GM18909 (cell line): Measurements from ENCODE around the gene SEL1L3.

Experiments
- ATAC-seq: cut with Tn5 transposase; IDR thresholded peaks from one replicate; pipeline ENCODE4 v1.9.1; 2021; ENCODE audit warnings: mild to moderate bottlenecking; ENCODE audit not compliant: unreplicated experiment, poor library complexity

Gene SEL1L3

GRCh38 chr4:25760048-25760447 lies 102.7 kb downstream of the SEL1L3 start:
- ATAC-seq: no peak

DNA sequence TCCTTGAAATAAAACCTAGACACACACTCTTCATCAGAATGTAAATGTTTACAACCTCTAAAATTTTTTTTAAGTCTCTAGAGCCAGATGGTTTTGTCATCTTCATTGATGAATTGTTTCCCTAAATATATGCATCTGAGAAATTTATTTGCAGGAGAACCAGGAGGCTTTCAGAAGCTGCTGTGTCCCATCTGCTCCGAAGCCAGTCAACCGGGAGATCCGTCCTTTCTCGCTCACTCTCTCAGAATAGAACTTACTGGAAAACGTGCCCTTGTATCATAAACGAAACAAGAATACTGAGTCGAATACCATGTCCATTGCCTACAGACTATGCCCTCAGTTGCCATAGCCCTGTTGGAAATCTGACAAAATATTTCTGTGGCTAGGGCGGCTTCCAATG lies 103.7 kb downstream of the SEL1L3 start:
- no peak for ATAC-seq

DNA sequence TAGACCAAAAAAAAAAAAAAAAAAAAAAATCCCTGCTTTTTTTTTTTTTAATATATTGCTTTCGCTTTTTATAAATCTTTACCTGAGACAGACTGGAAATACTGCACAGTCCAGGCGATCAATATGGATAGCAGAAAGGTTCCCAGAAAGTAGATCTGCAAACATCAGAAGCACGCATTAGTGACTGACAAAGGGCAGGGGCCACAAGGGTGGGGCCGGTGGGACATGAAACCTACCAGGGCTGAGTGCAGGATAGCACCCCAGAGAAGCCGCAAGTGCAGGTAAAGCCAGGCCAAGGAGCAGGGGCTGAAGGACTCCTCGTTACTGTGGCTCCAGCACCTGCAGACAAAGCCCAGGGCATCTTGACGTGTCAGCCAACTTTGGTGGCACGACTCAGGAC lies 105.3 kb downstream of the SEL1L3 start:
- ATAC-seq: no peak

DNA sequence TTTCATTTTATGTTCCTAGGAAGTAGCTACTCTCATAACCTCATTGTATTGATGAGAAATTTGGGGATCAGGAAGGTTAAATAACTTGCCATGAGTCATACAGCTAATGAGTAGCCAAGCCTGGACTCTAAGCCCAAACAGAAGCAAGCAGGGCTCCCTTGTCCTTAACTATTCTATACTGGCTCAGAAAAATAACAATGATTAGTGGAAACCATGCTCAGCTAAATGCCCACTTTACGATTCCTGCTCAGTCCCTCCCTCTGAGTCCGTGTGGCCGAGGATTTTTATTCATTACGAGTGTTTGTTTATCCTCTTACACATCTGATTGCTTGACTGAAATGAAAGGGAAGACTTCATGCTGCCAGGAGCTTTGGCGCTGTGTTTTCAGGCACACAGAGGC lies 106.3 kb downstream of the SEL1L3 start:
- ATAC-seq: no peak

GRCh38 chr4:25755911-25756310 lies 106.9 kb downstream of the SEL1L3 start:
- no peak for ATAC-seq

DNA sequence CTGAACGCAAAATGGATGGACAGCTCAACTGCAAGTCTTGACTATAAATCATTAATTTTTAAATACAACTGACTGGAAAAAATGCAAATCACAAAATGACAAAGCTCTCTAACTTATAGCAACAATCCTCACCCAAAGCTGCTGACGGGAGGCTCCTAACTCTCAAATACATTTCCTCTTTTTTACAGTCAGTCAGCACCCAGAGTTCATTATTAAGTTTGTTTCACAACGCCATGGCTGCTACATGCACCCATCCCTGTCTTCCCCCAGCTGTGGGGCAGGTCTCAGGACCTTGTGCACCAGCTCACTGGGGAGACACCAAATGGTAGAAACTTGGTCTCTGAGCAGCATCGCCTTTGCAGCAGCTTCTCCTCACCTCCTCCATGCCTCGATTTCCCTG lies 109.5 kb downstream of the SEL1L3 start:
- ATAC-seq: no peak

DNA sequence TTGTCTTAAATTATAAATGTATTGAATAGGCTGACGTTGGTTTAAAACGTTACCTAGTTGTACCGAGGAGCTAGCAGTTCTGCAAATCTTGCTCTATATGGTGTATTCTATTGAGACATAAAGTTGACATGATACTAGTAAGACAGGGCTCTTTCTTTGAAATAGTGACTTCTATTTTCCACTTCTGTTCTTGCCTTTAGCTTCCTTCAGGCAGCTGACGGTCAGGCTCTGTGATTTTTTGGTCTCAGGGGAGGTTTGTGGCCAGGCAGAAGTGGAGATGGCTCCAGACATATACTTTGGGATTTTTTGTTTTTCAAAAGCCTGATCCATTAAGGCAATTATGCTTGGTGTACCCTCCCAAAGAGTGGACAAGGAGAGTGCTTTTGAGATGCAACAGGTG lies 111.9 kb downstream of the SEL1L3 start:
- no peak for ATAC-seq

DNA sequence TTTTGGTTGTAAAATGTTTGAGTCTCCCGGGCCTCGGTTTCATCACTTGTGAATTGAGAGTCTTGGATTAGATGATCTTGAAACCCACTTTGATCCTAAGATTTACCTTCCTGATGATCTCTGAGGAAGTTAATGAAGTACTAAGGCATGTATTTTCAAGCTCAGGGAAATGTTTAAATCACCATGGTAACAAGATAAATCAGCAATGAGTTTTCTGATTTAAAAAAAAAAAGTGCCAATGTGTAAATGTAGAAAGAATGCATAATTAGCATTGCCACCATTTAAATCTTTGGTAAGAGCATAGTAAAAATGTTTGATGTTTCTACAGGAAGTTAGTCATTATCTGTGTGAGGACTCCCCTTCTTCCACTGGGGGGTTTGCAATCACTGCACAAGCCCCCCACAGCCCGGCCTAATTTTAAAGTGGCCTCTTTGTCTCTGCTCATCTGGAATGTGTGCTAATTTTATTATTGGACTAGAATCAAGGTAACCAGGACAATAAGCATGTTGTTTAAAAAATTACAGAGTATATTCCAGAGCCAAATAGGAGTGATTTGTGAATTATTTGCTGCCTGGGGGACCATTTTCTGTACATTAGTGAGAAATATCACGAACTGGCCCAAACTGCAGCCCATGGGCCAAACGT lies 113.5 kb downstream of the SEL1L3 start:
- ATAC-seq: no peak

GRCh38 chr4:25743971-25744370 lies 118.8 kb downstream of the SEL1L3 start:
- ATAC-seq: no peak

DNA sequence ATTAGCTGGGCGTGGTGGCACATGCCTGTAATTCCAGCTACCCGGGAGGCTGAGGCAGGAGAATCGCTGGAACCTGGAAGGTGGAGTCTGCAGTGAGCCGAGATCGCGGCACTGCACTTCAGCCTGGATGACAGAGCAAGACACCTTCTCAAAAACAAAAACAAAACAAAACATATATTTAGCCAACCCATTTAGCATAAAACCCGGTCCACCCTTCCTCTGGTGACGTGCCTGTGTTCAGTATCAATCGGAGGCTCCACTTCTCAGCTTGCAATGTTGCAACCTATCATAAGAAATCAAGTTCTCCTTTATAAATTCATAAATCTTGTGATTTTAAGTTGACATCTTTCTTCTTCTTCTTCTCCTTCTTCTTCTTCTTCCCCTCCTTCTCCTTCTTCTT lies 133.2 kb downstream of the SEL1L3 start:
- ATAC-seq: no peak

- no peak for ATAC-seq
Observed at GRCh38 chr4:25728886-25729285, 133.9 kb downstream of the SEL1L3 start.

DNA sequence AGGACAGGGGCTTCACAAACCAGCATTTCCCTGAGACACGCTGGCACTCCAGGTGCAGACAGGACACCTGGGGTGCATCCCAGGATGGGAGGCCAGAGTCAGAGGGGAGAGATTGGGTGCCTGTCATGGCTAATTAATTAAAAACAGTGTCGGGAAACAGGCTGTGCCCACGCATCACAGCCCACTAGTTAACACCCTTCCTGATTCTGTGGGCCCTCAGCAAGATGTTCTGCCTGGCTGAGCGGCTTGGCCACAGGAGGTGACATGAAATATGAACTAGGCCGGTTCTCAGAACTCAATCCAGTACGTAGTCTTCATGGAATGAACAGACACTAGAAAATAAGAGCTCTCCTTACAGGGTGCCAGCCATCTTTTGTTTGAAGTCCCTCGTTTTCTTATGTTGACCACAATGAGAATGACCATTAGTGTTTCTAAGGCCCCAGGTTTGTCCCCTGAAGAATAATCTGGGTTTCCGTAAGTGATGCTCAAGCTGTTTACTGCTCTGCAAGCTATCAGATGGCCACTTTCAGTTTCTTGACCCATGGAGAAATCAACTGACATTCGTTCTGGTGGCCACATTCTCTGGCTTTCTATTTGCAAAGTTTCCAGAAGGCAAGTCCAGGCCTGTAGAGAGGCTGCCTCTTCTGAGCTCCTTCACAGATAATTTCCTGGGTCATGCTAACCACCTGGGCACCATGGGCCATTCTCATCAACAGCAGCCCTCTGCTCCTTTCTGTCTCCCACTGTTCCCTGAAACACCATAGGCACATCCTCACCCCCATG lies 134.9 kb downstream of the SEL1L3 start:
- no peak for ATAC-seq

GRCh38 chr4:25725870-25726269 lies 136.9 kb downstream of the SEL1L3 start:
- ATAC-seq: no peak

- no peak for ATAC-seq
Observed at GRCh38 chr4:25723409-25723808, 139.4 kb downstream of the SEL1L3 start.

DNA sequence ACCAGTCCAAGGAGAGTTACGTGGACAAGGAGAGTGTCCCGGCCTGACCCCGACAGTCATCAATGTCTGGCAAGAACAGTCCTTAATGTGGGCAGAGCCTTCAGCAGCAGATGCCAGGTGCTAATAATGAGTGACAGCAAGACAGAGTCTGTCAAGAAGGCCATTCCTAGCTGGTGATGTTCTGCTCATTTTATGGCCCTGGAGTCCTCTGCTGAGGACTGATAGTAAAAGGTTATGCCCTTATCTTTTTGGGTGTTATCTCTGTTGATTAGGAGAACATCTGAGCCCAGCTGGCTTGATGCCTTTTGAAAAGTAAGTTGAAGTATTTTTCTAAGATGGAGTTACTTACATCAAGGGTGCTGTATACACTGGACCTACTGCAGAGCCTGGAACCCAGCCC lies 139.8 kb downstream of the SEL1L3 start:
- ATAC-seq: no peak

GRCh38 chr4:25713812-25714211 lies 149.0 kb downstream of the SEL1L3 start:
- ATAC-seq: no peak

GRCh38 chr4:25712611-25713010 lies 150.2 kb downstream of the SEL1L3 start:
- ATAC-seq: no peak

DNA sequence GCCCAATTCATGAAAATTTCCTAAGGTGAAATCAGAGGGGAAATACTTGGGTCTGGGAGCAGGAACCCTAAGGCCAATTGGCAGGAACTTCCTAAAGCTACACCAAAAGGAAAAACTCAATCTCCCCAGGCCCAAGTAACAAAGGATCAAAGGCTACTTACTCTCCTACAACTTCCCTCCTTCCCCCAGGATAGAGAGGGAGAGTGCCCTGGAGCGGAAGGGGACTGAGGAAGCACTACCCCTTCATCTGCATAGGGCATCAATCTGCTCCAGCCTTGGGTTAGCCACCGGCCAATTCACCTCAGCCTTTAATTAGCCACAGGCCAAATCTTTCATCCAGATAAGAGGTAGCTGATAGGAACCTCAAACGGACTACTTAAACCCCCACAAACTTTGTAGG lies 152.2 kb downstream of the SEL1L3 start:
- no peak for ATAC-seq

DNA sequence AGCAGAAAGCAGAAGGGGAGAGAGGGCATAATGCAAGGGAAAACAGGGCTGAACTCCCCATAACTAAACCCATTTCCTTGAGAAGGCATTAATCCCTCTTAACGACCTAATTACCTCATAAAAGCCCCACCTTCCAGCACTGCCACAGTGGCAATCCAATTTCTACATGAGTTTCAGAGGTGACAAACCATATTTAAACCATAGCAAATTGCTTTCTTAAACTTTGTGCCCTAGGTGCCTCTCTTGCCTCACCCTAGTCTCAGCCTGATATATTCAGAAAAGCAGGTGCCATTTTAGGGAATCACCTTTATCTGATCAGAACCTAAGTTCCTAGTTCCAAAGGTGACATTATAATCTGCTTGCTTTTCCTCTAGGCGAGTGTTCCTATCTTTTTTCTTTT lies 158.3 kb downstream of the SEL1L3 start:
- no peak for ATAC-seq

DNA sequence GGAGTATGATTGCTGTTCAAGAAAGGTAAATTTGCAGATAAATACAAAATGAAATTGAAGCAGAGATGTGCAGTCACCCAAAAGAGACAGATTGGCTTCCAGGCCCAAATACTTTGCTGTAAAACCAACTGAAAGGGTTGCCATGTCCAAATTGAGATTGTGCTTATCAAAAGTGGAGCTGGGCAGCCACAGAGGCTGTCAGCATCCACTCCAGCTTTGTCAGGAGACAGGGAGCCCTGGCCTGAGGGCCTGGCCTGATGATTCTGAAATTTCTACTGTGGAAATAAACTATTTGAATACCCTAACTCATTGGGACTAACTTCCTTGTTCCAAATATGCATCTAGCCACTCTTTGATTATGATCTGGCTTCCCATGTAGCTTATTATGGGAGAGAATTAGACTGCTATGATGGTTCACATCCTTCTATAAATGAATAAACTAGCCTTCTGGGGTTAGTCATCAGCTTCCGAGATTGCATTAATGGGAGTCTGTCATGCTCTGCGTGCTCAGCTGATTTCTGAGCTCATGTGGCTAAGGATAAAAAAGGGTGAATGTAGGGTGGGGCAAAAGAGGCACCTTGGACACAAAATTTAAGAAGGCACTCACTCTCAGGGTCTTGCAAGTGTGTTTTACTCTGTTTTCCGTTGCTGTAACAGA lies 158.9 kb downstream of the SEL1L3 start:
- no peak for ATAC-seq

DNA sequence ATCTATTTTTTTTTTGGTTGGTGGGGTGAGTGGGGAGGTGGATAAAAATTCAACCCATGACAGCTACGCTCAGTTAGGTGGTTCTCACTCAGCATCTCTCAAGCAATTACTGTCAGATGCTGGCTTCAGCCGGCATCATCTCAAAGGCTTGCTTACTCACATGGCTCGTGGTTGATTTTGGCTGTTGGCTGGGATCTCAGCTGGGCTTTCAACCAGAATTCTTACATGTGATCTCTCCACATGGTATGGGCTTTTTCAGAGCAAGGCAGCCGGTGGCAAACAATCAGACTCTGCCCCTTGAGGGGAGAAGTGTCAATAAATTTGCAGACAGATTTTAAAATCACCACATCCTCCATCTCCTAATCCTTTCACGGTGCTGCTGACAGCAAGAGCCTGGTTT lies 159.9 kb downstream of the SEL1L3 start:
- no peak for ATAC-seq

DNA sequence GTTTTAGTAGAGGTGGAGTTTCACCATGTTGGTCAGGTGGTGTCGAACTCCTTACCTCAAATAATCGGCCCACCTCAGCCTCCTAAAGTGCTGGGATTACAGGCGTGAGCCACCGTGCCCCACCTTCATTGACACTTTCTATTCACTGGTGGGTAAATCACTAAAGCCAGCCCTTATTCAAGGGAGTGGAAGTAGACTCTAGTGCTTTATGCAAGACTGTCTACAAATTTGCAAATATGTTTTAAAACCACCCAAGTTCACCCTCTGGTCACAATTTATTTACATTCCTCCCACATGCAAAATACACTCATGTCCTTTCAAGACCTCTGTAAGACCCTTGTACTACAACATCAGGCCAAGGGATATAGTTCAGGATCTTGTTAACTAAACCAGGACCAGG lies 162.1 kb downstream of the SEL1L3 start:
- ATAC-seq: no peak
